ENCODE measurements around the gene TBC1D22B. TPM values are rescaled to one million over a fixed set of nuclear protein-coding genes. Genes with fewer than 3 reads are reported as not detected.

The TBC1D22B gene
- total and polyA plus RNA-seq, 9 of the 15 experiments (the other 6 are each of a cell fraction or from before 2014, with no cell fraction given), result 4.8 to 24.2 (median 13.5) TPM

GRCh38 chr6:37302086-37302686 is 44.6 kb downstream of the TBC1D22B start (continued):
- TF ChIP-seq ZNF740 (CRISPR knock-in tag; IDR thresholded peaks at IDR 0.05) (no peak), ZNF740 (tag; IDR thresholded peaks at IDR 0.05) (no peak), GABPA (tag; conservative IDR thresholded peaks at IDR 0.05; ENCODE audit: low read depth) (peak; percentile 54; the same call in 1 of the 2 replicates), ZBTB33 (CRISPR knock-in tag; IDR thresholded peaks at IDR 0.05) (peak; percentile 57), RBM25 (IDR thresholded peaks at IDR 0.05; ENCODE audit: low read depth, low read length, severe bottlenecking) (no peak), ZBTB7A (IDR thresholded peaks at IDR 0.05; ENCODE audit: borderline replicate concordance, control insufficient read depth, low read depth, low read length) (peak; percentile 79), ATF7 (IDR thresholded peaks at IDR 0.05) (peak; percentile 92), GTF2F1 (IDR thresholded peaks at IDR 0.05; ENCODE audit: low read depth, low read length) (no peak), TAF9B (IDR thresholded peaks at IDR 0.05; ENCODE audit: partially characterized antibody) (no peak), ARID2 (IDR thresholded peaks at IDR 0.05) (no peak), ZNF384 (IDR thresholded peaks at IDR 0.05; ENCODE audit: low read depth, low read length) (peak; percentile 59), SFPQ (IDR thresholded peaks at IDR 0.05; ENCODE audit: low read depth, low read length) (no peak), AFF1 (IDR thresholded peaks at IDR 0.05; ENCODE audit: low read depth in 1 of 2, partially characterized antibody in 2 of 2) (peak in 1 of 2 experiments; percentile 99), CREM (IDR thresholded peaks at IDR 0.05; ENCODE audit: low read depth) (peak; percentile 85), TFE3 (CRISPR knock-in tag; IDR thresholded peaks at IDR 0.05) (no peak)
